Smooth muscle cell (in vitro differentiated cells): Measurements from ENCODE around the gene SCD5. TPM values are rescaled to one million over a fixed set of nuclear protein-coding genes. Genes with fewer than 3 reads are reported as not detected.

ENCODE experiments used
- DNase-seq: peaks from one replicate; lab custom pipeline; 2025; ENCODE audit not compliant: unreplicated experiment; lab: John Stamatoyannopoulos, UW
- H2AFZ ChIP-seq: fragments of 200-600 bp; sonication (generic); 2 replicates; pipeline ENCODE4 v1.6.0; 2016; ENCODE audit warnings: antibody characterized with exemption, low read depth, mild to moderate bottlenecking
- H3F3A ChIP-seq: fragments of 200-600 bp; sonication (generic); 2 replicates; pipeline ENCODE4 v1.6.0; 2017; ENCODE audit warnings: antibody characterized with exemption, low read depth
- H3K27ac ChIP-seq: fragments of 200-600 bp; sonication (generic); 2 replicates; pipeline ENCODE4 v1.5.1; 2016; ENCODE audit warnings: low read depth, mild to moderate bottlenecking
- H3K27me3 ChIP-seq: fragments of 200-600 bp; sonication (generic); 2 replicates; pipeline ENCODE4 v1.6.1; 2016; ENCODE audit warnings: low read depth, mild to moderate bottlenecking
- H3K36me3 ChIP-seq: fragments of 200-600 bp; sonication (generic); 2 replicates; pipeline ENCODE4 v1.5.1; 2016; ENCODE audit warnings: low read depth
- H3K4me1 ChIP-seq: fragments of 200-600 bp; sonication (generic); 2 replicates; pipeline ENCODE4 v1.5.1; 2016; ENCODE audit warnings: low read depth
- H3K4me2 ChIP-seq: fragments of 200-600 bp; sonication (generic); 2 replicates; pipeline ENCODE4 v1.6.0; 2016; ENCODE audit warnings: mild to moderate bottlenecking
- H3K4me3 ChIP-seq: fragments of 200-600 bp; sonication (generic); 2 replicates; pipeline ENCODE4 v1.5.1; 2016; ENCODE audit warnings: mild to moderate bottlenecking
- H3K79me2 ChIP-seq: fragments of 200-600 bp; sonication (generic); 2 replicates; pipeline ENCODE4 v1.6.0; 2016; ENCODE audit warnings: low read depth, mild to moderate bottlenecking
- H3K9ac ChIP-seq: fragments of 200-600 bp; sonication (generic); 2 replicates; pipeline ENCODE4 v1.6.0; 2016; ENCODE audit warnings: low read depth
- H3K9me3 ChIP-seq: fragments of 200-600 bp; sonication (generic); replicated peaks from 2 replicates; pipeline ENCODE4 v1.5.1; 2016; ENCODE audit warnings: low read depth
- H4K20me1 ChIP-seq: fragments of 200-600 bp; sonication (generic); 2 replicates; pipeline ENCODE4 v1.6.0; 2016; ENCODE audit warnings: low read depth
- WGBS: methylation state at CpG from one replicate; pipeline ENCODE4 v1.1.7; 2016; ENCODE audit warnings: low lambda C conversion rate; 5-methylcytosine and 5-hydroxymethylcytosine counted together
- polyA plus RNA-seq: library from polyadenylated mRNA; unstranded; fragments of >200 nt; fragmentation: Nextera tagmentation; extraction: Ambion mirVana; gene quantifications from 2 replicates; pipeline ENCODE4 v1.2.1, GENCODE V29; 2016
- total RNA-seq: library from RNA; depleted of rRNA; stranded (reverse); fragments of >200 nt; gene quantifications from 2 replicates; pipeline ENCODE4 v1.2.3, GENCODE V29; 2014
- TF ChIP-seq, protein P1 (sequence below): fragments of 200-600 bp; sonication (generic); IDR thresholded peaks from 2 replicates; pipeline ENCODE4 v1.5.1; 2017; ENCODE audit warnings: borderline replicate concordance, mild to moderate bottlenecking, antibody characterized with exemption; ENCODE audit not compliant: insufficient read depth, poor library complexity, severe bottlenecking

Gene SCD5
- total and polyA plus RNA-seq, 2 experiments from 2014 or later: 9.2 to 24.3 TPM

DNA sequence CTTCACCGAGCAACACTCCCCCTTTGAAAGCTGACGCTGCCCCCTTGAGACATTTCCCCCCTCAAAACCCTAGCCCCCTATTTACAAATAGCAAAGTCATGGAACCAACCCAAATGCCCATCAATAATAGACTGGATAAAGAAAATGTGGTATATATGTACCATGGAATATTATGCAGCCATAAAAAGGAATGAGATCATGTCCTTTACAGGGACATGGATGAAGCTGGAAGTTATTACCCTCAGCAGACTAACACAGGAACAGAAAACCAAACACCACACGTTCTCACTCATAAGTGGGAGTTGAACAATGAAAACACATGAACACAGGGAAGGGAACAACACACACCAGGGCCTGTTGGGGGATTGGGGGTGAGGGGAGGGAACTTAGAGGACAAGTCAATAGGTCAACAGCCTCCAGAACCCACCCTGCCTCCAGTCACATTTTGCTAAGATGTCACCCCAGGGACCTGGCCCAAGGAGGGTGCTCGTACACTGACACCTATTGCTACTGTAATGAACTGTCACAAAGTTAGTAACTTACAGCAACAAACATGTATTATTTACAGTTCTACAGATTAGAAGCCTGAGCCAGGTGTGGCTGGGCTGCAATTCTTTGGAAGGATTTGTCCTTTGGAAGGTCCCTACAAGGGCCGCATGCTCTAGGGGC is 20.6 kb downstream of the SCD5 start:
- no peaks in the 10 kb centered on the region for H4K20me1 ChIP-seq
- 99% methylated on average over 5 of the region's 5 CpGs for WGBS
- H3K79me2 ChIP-seq: peaks cover under 1% of the 10 kb centered on the region

DNA sequence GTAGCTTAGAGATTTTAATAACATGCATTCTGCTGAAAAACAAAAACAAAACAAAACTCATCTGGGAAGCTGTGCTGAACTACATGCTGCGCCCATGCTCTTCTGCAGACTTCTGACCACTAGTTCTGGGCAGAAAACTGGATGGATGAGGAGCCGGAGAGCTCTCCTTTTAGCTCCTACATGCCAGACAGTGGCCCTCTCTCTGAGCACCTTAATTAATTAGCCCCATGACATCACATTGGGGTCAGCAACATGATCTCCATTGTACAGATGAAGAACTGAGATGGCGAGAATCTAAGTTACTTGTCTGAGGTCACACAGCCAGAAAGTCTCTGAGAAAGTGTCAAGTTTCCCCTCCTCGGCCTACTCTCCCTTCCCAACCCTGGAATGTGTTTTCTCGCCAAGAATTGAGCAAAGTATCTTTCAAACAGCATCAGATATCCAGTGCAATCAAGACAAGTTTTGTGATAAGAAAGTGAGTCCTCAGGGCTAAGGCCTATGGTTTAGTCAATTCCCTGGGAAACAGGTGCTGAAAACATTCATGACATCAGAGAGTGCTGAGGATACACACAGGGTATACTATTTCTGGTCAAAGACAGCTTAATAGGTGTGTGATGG is 21.6 kb downstream of the SCD5 start:
- DNase-seq: no peak

More for the DNA sequence above, 20.6 kb downstream of the SCD5 start:
- H3F3A ChIP-seq: no peaks in the 10 kb centered on the region
- H3K9me3 ChIP-seq: no peaks in the 10 kb centered on the region
- H3K27me3 ChIP-seq: no peaks in the 10 kb centered on the region
- TF ChIP-seq, protein P1, sequence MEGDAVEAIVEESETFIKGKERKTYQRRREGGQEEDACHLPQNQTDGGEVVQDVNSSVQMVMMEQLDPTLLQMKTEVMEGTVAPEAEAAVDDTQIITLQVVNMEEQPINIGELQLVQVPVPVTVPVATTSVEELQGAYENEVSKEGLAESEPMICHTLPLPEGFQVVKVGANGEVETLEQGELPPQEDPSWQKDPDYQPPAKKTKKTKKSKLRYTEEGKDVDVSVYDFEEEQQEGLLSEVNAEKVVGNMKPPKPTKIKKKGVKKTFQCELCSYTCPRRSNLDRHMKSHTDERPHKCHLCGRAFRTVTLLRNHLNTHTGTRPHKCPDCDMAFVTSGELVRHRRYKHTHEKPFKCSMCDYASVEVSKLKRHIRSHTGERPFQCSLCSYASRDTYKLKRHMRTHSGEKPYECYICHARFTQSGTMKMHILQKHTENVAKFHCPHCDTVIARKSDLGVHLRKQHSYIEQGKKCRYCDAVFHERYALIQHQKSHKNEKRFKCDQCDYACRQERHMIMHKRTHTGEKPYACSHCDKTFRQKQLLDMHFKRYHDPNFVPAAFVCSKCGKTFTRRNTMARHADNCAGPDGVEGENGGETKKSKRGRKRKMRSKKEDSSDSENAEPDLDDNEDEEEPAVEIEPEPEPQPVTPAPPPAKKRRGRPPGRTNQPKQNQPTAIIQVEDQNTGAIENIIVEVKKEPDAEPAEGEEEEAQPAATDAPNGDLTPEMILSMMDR: no peak
- DNase-seq: no peak
- H3K36me3 ChIP-seq: no peaks in the 10 kb centered on the region
- no peak overlapping the region for H3K4me2 ChIP-seq
- H3K4me3 ChIP-seq: no peak overlapping the region
- H3K27ac ChIP-seq: no peak overlapping the region
- H3K9ac ChIP-seq: no peak overlapping the region
- peaks cover 20% of the 10 kb centered on the region for H3K4me1 ChIP-seq
- no peak overlapping the region for H2AFZ ChIP-seq

DNA sequence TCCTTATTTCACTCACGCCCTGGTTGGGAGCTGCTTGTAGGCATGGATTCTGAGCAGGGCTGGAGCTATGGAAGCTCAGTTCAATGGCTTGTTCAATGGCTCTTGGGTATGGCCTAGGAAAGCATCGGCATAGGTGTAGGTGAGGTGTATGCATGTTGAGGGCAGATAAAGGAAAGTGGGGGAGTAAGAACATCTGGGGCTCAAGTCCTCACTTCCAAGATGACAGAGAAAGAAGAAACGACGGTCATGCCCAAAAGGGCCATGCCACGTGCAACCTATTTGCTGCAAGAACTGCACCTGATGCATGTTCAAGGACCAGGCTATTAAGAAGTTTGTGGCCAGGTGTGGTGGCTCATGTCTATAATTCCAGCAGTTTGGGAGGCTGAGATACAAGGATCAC is 23.4 kb downstream of the SCD5 start:
- Histone ChIP-seq H4K20me1 (no peaks in the 10 kb centered on the region), H2AFZ (no peak overlapping the region), H3K9ac (no peak overlapping the region), H3F3A (no peaks in the 10 kb centered on the region), H3K27me3 (no peaks in the 10 kb centered on the region), H3K27ac (peak overlapping the region; percentile 42), H3K4me2 (peak overlapping the region; percentile 71), H3K9me3 (no peaks in the 10 kb centered on the region), H3K36me3 (no peaks in the 10 kb centered on the region), H3K4me1 (peaks cover 20% of the 10 kb centered on the region), H3K79me2 (no peaks in the 10 kb centered on the region), H3K4me3 (no peak overlapping the region)
- WGBS: 83% methylated on average over 5 of the region's 5 CpGs
- TF ChIP-seq, protein P1: no peak
- DNase-seq: no peak

More for the DNA sequence above, 21.6 kb downstream of the SCD5 start:
- Histone ChIP-seq H3K36me3 (no peaks in the 10 kb centered on the region), H3F3A (no peaks in the 10 kb centered on the region), H3K27ac (no peak overlapping the region), H3K4me1 (peaks cover 20% of the 10 kb centered on the region), H3K9me3 (no peaks in the 10 kb centered on the region), H2AFZ (no peak overlapping the region), H3K4me3 (no peak overlapping the region), H3K27me3 (no peaks in the 10 kb centered on the region), H4K20me1 (no peaks in the 10 kb centered on the region), H3K79me2 (no peaks in the 10 kb centered on the region), H3K4me2 (no peak overlapping the region), H3K9ac (no peak overlapping the region)
- 93% methylated on average over 5 of the region's 5 CpGs for WGBS
- TF ChIP-seq, protein P1: no peak
